Gastroesophageal sphincter (tissue), 4 donors: ENCODE data around the gene PROB1. TPM values are rescaled to one million over a fixed set of nuclear protein-coding genes. Genes with fewer than 3 reads are reported as not detected.

Experiments used
- ATAC-seq: fragments of 150-250 bp; one replicate; pipeline ENCODE4 v1.9.1; 2016; ENCODE audit warnings: mild to moderate bottlenecking, moderate library complexity
- H3K27ac ChIP-seq, 4 donors: fragments of 200-600 bp; sonication (generic) in 3 of 4; 1 replicate in 3 of 4; 2 replicates in 1 of 4; pipeline ENCODE4 v1.5.1; 2016 to 2019
- H3K27me3 ChIP-seq: fragments of 200-600 bp; sonication (generic); one replicate; pipeline ENCODE4 v1.5.1; 2019
- H3K36me3 ChIP-seq, 2 donors: fragments of 200-600 bp; sonication (generic); one replicate each; pipeline ENCODE4 v1.5.1; 2019; ENCODE audit warnings: control low read depth in 1 of 2
- H3K4me1 ChIP-seq, 3 donors: fragments of 200-600 bp; sonication (generic); 1 replicate in 2 of 3; 2 replicates in 1 of 3; pipeline ENCODE4 v1.5.1; 2016 to 2019; ENCODE audit warnings: control low read depth in 2 of 3
- H3K4me3 ChIP-seq, 2 donors: fragments of 200-600 bp; sonication (generic); one replicate each; pipeline ENCODE4 v1.5.1; 2019; ENCODE audit warnings: mild to moderate bottlenecking in 1 of 2, moderate library complexity in 1 of 2
- H3K9me3 ChIP-seq, 3 donors: fragments of 200-600 bp; sonication (generic); one replicate each; pipeline ENCODE4 v1.5.1; 2017 to 2019; ENCODE audit warnings: control low read depth in 2 of 3
- EP300 ChIP-seq: sonication (generic); formaldehyde crosslinking; IDR thresholded peaks from one replicate; pipeline ENCODE4 v1.6.1; 2017; ENCODE audit warnings: antibody characterized with exemption, mild to moderate bottlenecking
- POLR2A ChIP-seq, 2 donors: fragments of 450-650 bp; IDR thresholded peaks; one replicate each; pipeline ENCODE4 v1.6.1; 2017; ENCODE audit warnings: antibody characterized with exemption in 2 of 2, mild to moderate bottlenecking in 2 of 2, moderate library complexity in 1 of 2
- POLR2AphosphoS5 ChIP-seq: sonication (generic); formaldehyde crosslinking; IDR thresholded peaks from one replicate; pipeline ENCODE4 v1.6.1; 2017; ENCODE audit warnings: antibody characterized with exemption
- WGBS, 2 donors: methylation state at CpG; one replicate each; pipeline ENCODE4 v1.1.5; 2018; ENCODE audit warnings: low coverage in 1 of 2; 5-methylcytosine and 5-hydroxymethylcytosine counted together
- total RNA-seq, 4 donors: library from RNA; depleted of rRNA; stranded (reverse); fragments of >200 nt; gene quantifications; one replicate each; pipeline ENCODE4 v1.1.0, GENCODE V29; 2016
- TF ChIP-seq, protein P1 (sequence below), 4 experiments: fragments of 200-600 bp in 2 of 4; fragments of 450-650 bp in 2 of 4; sonication (generic) in 1 of 4; IDR thresholded peaks; one replicate each; pipeline ENCODE4 v1.5.1; 2017 to 2019; ENCODE audit warnings: antibody characterized with exemption in 4 of 4, mild to moderate bottlenecking in 2 of 4, moderate library complexity in 2 of 4

The PROB1 gene
- total RNA-seq, 4 donors from 2014 or later = 1.2 to 9.1 (median 4.1) TPM

DNA sequence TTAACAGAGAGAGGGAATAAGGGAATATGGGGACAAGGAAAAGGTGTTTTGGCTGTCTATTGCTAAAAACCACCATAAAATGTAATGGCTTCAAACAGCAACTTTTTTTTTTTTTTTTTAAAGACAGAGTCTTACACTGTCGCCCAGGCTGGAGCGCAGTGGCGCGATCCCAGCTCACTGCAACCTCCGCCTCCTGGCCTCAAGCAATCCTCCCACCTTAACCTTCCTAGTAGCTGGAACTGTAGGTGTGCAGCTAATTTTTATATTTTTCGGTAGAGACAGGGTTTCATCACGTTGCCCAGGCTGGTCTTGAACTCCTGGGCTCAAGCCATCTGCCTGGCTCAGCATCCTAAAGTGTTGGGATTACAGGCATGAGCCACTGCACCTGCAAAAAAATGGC, 13.3 kb upstream of the PROB1 start:
- H3K4me1 ChIP-seq = peaks cover 0 to 11% (median 2%) of the 10 kb centered on the region in 3 donors
- 89 to 95% methylated on average over 7 of the region's 7 CpGs for WGBS, 2 donors
- TF ChIP-seq EP300 (no peak), POLR2A (IDR thresholded peaks at IDR 0.05) (no peak), POLR2AphosphoS5 (no peak)
- TF ChIP-seq, protein P1, sequence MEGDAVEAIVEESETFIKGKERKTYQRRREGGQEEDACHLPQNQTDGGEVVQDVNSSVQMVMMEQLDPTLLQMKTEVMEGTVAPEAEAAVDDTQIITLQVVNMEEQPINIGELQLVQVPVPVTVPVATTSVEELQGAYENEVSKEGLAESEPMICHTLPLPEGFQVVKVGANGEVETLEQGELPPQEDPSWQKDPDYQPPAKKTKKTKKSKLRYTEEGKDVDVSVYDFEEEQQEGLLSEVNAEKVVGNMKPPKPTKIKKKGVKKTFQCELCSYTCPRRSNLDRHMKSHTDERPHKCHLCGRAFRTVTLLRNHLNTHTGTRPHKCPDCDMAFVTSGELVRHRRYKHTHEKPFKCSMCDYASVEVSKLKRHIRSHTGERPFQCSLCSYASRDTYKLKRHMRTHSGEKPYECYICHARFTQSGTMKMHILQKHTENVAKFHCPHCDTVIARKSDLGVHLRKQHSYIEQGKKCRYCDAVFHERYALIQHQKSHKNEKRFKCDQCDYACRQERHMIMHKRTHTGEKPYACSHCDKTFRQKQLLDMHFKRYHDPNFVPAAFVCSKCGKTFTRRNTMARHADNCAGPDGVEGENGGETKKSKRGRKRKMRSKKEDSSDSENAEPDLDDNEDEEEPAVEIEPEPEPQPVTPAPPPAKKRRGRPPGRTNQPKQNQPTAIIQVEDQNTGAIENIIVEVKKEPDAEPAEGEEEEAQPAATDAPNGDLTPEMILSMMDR (IDR thresholded peaks at IDR 0.05) = no peak
- no peaks in the 10 kb centered on the region for H3K9me3 ChIP-seq
- no peak overlapping the region for H3K4me3 ChIP-seq
- H3K27ac ChIP-seq = no peak overlapping the region
- H3K27me3 ChIP-seq = no peaks in the 10 kb centered on the region
- H3K36me3 ChIP-seq = peaks cover 0 to 24% of the 10 kb centered on the region in 2 donors
- no peak for ATAC-seq

DNA sequence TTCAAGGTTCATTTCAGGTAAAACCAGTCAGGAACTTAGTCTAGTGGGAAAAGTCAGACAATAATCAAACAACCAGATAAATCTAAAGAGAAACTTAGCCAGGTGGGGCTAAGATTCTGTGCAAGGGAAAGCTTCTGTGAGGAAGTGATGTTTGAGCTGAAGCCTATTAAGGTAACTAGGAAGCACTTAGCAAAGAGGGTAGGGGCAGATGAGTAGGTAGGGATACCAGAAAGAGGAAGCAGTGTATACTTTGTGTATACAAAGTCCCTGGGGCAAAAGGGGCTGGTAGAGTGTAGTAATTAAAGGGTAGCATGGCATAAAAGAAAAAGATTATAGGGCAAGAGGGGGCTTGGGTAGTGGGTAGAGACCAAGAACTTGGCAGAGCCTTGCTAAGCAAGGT, 12.6 kb upstream of the PROB1 start:
- Histone ChIP-seq H3K9me3 (no peaks in the 10 kb centered on the region), H3K36me3 (peaks cover 0 to 17% of the 10 kb centered on the region in 2 donors), H3K27me3 (no peaks in the 10 kb centered on the region), H3K27ac (no peak overlapping the region), H3K4me3 (no peak overlapping the region), H3K4me1 (peaks cover 0 to 17% (median 7%) of the 10 kb centered on the region in 3 donors)
- ATAC-seq = no peak
- TF ChIP-seq EP300 (no peak), POLR2A (IDR thresholded peaks at IDR 0.05) (no peak), POLR2AphosphoS5 (no peak)
- TF ChIP-seq, protein P1 (IDR thresholded peaks at IDR 0.05) = no peak

DNA sequence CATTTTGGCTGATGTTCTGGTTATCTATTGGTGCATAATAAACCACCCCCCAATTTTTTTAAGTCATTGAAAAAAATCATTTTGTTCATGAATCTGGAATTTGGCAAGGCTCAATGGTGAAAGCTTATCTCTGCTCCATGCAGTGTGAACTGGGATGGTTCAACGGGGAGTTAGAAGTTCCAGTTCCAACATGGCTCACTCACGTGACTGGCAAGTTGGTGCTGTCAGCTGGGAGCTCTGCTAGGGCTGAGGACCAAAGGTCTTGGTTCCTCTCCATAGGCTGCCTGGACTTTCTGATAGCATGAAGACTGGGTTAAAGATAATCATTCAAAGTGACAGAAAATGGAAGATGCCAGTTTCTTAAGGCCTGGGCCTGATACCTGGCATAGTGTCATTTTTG, 12.1 kb upstream of the PROB1 start:
- Histone ChIP-seq H3K9me3 (no peaks in the 10 kb centered on the region), H3K36me3 (peaks cover 0 to 12% of the 10 kb centered on the region in 2 donors), H3K4me3 (no peak overlapping the region), H3K27me3 (no peaks in the 10 kb centered on the region), H3K27ac (no peak overlapping the region), H3K4me1 (peaks cover 0 to 18% (median 7%) of the 10 kb centered on the region in 3 donors)
- TF ChIP-seq EP300 (no peak), POLR2AphosphoS5 (no peak), POLR2A (IDR thresholded peaks at IDR 0.05) (no peak)
- TF ChIP-seq, protein P1 (IDR thresholded peaks at IDR 0.05) = no peak
- ATAC-seq = no peak
- 80 to 88% methylated on average over 1 to 2 of the region's 2 CpGs for WGBS, 2 donors

DNA sequence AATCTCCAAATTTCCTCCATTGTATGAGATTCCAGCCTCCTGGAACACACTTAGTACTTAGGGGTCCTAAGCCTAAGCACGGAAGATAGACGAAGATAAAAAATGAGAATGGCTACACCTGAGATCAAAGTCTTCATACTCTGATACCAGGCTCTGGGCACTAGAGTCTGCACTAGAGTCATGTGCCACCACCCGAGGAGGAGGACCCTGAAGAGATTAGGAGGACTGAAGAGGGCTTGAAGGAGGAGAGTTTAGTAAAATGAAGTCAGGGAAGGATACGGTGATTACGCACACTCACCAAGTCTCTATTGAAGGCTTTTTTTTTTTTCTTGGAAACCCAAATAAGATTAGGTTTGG, 9.6 kb upstream of the PROB1 start:
- Histone ChIP-seq H3K4me1 (peaks cover 0 to 18% (median 7%) of the 10 kb centered on the region in 3 donors), H3K27ac (peak overlapping the region; percentile 44 to 91 (median 88)), H3K4me3 (peak overlapping the region in 1 of 2 donors; percentile 55), H3K36me3 (peaks cover 0 to 7% of the 10 kb centered on the region in 2 donors), H3K27me3 (no peaks in the 10 kb centered on the region), H3K9me3 (no peaks in the 10 kb centered on the region)
- 52 to 70% methylated on average over 5 of the region's 5 CpGs for WGBS, 2 donors
- ATAC-seq = no peak
- TF ChIP-seq POLR2AphosphoS5 = no peak
- TF ChIP-seq, protein P1 (IDR thresholded peaks at IDR 0.05) = no peak
- no peak for TF ChIP-seq EP300
- TF ChIP-seq POLR2A (IDR thresholded peaks at IDR 0.05) = no peak

DNA sequence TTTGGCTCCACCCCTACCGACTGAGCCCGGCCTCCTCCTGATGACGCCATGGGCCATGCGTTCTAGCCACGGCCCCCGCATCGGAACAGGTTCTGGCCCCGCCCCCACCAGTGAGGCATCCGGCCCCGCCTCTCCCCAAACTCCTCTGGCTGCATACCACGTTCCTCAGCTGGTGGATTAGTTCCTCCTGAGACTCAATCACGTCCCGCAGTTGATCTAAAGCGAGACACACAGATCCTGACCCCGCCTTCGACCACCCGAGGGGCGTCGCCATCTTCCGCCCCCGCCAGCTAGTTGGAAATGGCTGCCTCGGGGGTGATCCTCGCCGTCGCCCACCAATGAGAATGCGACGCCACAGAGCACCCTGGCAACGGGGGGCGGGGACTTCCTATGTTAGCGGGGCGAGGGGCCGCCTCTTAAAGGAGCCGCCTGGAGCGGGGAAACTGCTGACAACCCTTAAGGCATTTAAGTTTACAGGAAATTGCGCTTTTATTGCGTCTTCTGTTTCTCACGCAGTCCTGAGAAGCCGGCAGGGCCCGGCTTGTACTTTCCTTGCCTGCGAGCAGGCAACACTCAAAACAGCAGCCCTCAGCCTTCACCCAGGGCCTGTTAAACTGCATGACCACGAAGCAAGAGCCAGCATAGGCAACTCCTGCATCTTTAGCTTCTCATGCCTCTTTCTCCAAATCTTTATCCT, 9.0 kb upstream of the PROB1 start, which contains the start of gene SPATA24:
TSS of gene SPATA24 (minus strand) at position 303 of the 697 bp plus-strand sequence. CDS start at position 274, 29 bp downstream.
- Histone ChIP-seq H3K27ac (peak within 1 kb of the TSS; percentile 44 to 91 (median 88)), H3K9me3 (no peaks in the 10 kb centered on the region), H3K4me3 (peak within 1 kb of the TSS; percentile 29 to 55), H3K27me3 (no peaks in the 10 kb centered on the region), H3K36me3 (peaks cover 0 to 7% of the 10 kb centered on the region in 2 donors), H3K4me1 (peaks cover 0 to 18% (median 7%) of the 10 kb centered on the region in 3 donors)
- ATAC-seq = peak; percentile 98
- WGBS, 2 donors = 1 to 2% methylated on average over 8 to 14 of the region's 41 CpGs
- TF ChIP-seq POLR2AphosphoS5 (peak; percentile 71), POLR2A (IDR thresholded peaks at IDR 0.05) (peak; percentile 17 to 26)
- TF ChIP-seq, protein P1 (IDR thresholded peaks at IDR 0.05) = no peak
